ENCODE measurements around the gene DVL1. TPM values are rescaled to one million over a fixed set of nuclear protein-coding genes. Genes with fewer than 3 reads are reported as not detected.
A peak's percentile ranks its signal among the peaks of the same experiment; 100 is the strongest.
"Not testable (repeated sequence)": the region's sequence is repeated elsewhere in the genome, so short reads cannot be mapped to it uniquely, and the experiment has no call there.

Gene DVL1
- total and polyA plus RNA-seq, 9 of the 15 experiments (the other 6 are each of a cell fraction or from before 2014, with no cell fraction given): 0.62 to 135 (median 24.3) TPM

- Histone ChIP-seq H3K36me3 (ENCODE audit: control insufficient read depth, insufficient read depth, low read length) (peaks cover 89% of the 10 kb centered on the region), H3K4me2 (ENCODE audit: insufficient read depth, low read length) (no peak overlapping the region), H3K4me3 (no peak overlapping the region), H3K4me1 (replicated peaks in 1 of 2; ENCODE audit: control insufficient read depth in 2 of 2, insufficient read depth in 2 of 2, low read length in 2 of 2) (peaks cover 27 to 86% of the 10 kb centered on the region in 2 experiments), H3K27me3 (ENCODE audit: control insufficient read depth in 2 of 2, insufficient read depth in 2 of 2, low read length in 2 of 2) (no peaks in the 10 kb centered on the region), H3K79me2 (ENCODE audit: control insufficient read depth, insufficient read depth, low read length) (peaks cover 55% of the 10 kb centered on the region), H3K9me1 (ENCODE audit: control insufficient read depth, insufficient read depth, low read length) (peaks cover 13% of the 10 kb centered on the region), H4K20me1 (replicated peaks; ENCODE audit: control insufficient read depth, insufficient read depth, low read length) (peaks cover 21% of the 10 kb centered on the region; the same call in 1 of the 2 replicates), H3K9ac (ENCODE audit: insufficient read depth in 1 of 2, low read depth in 2 of 2, low read length in 2 of 2) (no peak overlapping the region), H3K9me3 (replicated peaks; ENCODE audit: control insufficient read depth, insufficient read depth, low read depth, low read length) (no peaks in the 10 kb centered on the region), H3K27ac (ENCODE audit: extremely low read depth, low read depth, low read length) (peak overlapping the region; percentile 31; the same call in 1 of the 3 replicates), H2AFZ (ENCODE audit: low read depth, low read length) (no peak overlapping the region)
- intact Hi-C loops (cut with micrococcal nuclease): no loop called here
- 90% methylated on average over 6 of the region's 6 CpGs for WGBS (ENCODE audit: insufficient coverage, low coverage, missing lambda C conversion rate)
- DNase-seq (ENCODE audit: extremely low read depth in 1 of 4, low spot score in 3 of 4) (no peak), ATAC-seq (no peak), FAIRE-seq (peak; percentile 40)
- POLR2A ChIA-PET: no interaction called here
- no TSS peak for BruUV-seq (replicated peaks)
- CTCF ChIA-PET (ENCODE audit: low intra/inter-chr PET ratio): no interaction called here
- peak; percentile 28; the same call in 1 of the 2 replicates for TF ChIP-seq POLR2A (conservative IDR thresholded peaks at IDR 0.05)
- no peak for TF ChIP-seq MAFF (IDR thresholded peaks at IDR 0.05; ENCODE audit: low read length)
- in situ Hi-C loops (cut with MboI): no loop called here
Observed at GRCh38 chr1:1317420-1317819, 31.8 kb downstream of the DVL1 start.

GRCh38 chr1:1316199-1316598 is 33.0 kb downstream of the DVL1 start:
- peaks cover 28% of the 10 kb centered on the region for H4K20me1 ChIP-seq (replicated peaks; ENCODE audit: control insufficient read depth, insufficient read depth, low read length)
- 90% methylated on average over 8 of the region's 8 CpGs for WGBS (ENCODE audit: insufficient coverage, low coverage, missing lambda C conversion rate)
- 0 out of 3 replicates have a peak overlapping the region, but pooled peaks have one; percentile 10 for H3K27ac ChIP-seq (ENCODE audit: extremely low read depth, low read depth, low read length)
- CTCF ChIA-PET (ENCODE audit: low intra/inter-chr PET ratio); BruUV-seq (replicated peaks); H2AFZ ChIP-seq (ENCODE audit: low read depth, low read length); H3K9ac ChIP-seq (ENCODE audit: insufficient read depth in 1 of 2, low read depth in 2 of 2, low read length in 2 of 2); DNase-seq (ENCODE audit: extremely low read depth in 1 of 4, low spot score in 3 of 4); intact Hi-C loops (cut with micrococcal nuclease); in situ Hi-C loops (cut with MboI); ATAC-seq; H3K9me3 ChIP-seq (replicated peaks; ENCODE audit: control insufficient read depth, insufficient read depth, low read depth, low read length); H3K27me3 ChIP-seq (ENCODE audit: control insufficient read depth in 2 of 2, insufficient read depth in 2 of 2, low read length in 2 of 2); H3K4me3 ChIP-seq; H3K4me2 ChIP-seq (ENCODE audit: insufficient read depth, low read length): not testable (repeated sequence)
- FAIRE-seq: peak; percentile 26
- TF ChIP-seq POLR2A (conservative IDR thresholded peaks at IDR 0.05) (peak; percentile 73), MAX (CRISPR knock-in tag; IDR thresholded peaks at IDR 0.05) (peak; percentile 41; the same call in 1 of the 2 replicates), FOXJ3 (CRISPR knock-in tag; IDR thresholded peaks at IDR 0.05) (0 out of 2 replicates have a peak, but pooled peaks have one; percentile 22), SUPT5H (IDR thresholded peaks at IDR 0.05) (peak; percentile 57)
- H3K9me1 ChIP-seq (ENCODE audit: control insufficient read depth, insufficient read depth, low read length): peaks cover 13% of the 10 kb centered on the region
- POLR2A ChIA-PET: interaction anchor here (0.8 kb wide), 1 partner anchor 22 kb away, joined by 3 read pairs; no protein-coding TSS in a partner anchor
- H3K36me3 ChIP-seq (ENCODE audit: control insufficient read depth, insufficient read depth, low read length): peaks cover 89% of the 10 kb centered on the region
- peaks cover 43% of the 10 kb centered on the region for H3K79me2 ChIP-seq (ENCODE audit: control insufficient read depth, insufficient read depth, low read length)
- H3K4me1 ChIP-seq (replicated peaks in 1 of 2; ENCODE audit: control insufficient read depth in 2 of 2, insufficient read depth in 2 of 2, low read length in 2 of 2): peaks cover 27 to 88% of the 10 kb centered on the region in 2 experiments
